Calu3 (cell line): Measurements from ENCODE around the gene SBF2. TPM values are rescaled to one million over a fixed set of nuclear protein-coding genes. Genes with fewer than 3 reads are reported as not detected.

Experiments
- BruUV-seq: library from RNA; stranded (reverse); fragments of 400-500 nt; replicated peaks from 2 replicates; lab custom pipeline; 2021; lab: Mats Ljungman, UMichigan
- CTCF ChIA-PET: fragments of 300-600 bp; sonication (Branson Sonifier 250); formaldehyde crosslinking; loops from one replicate; lab custom pipeline; 2022; ENCODE audit warnings: antibody characterized with exemption; lab: Charles Lee
- DNase-seq: peaks from one replicate; pipeline ENCODE4 v3.0.0; 2022
- H3K27ac Mint-ChIP-seq: one replicate; pipeline ENCODE4 v1.8.0; 2022; ENCODE audit warnings: mixed read lengths; ENCODE audit not compliant: unreplicated experiment
- H3K27me3 Mint-ChIP-seq: one replicate; pipeline ENCODE4 v1.8.0; 2022; ENCODE audit warnings: mixed read lengths; ENCODE audit not compliant: unreplicated experiment
- H3K36me3 Mint-ChIP-seq: one replicate; pipeline ENCODE4 v1.8.0; 2022; ENCODE audit warnings: mild to moderate bottlenecking, moderate library complexity, mixed read lengths; ENCODE audit not compliant: insufficient read depth, unreplicated experiment
- H3K4me1 Mint-ChIP-seq: one replicate; pipeline ENCODE4 v1.8.0; 2022; ENCODE audit warnings: mild to moderate bottlenecking, low read depth, mixed read lengths; ENCODE audit not compliant: unreplicated experiment
- H3K4me3 Mint-ChIP-seq: one replicate; pipeline ENCODE4 v1.8.0; 2022; ENCODE audit warnings: mild to moderate bottlenecking, low read depth, moderate library complexity, mixed read lengths; ENCODE audit not compliant: unreplicated experiment
- H3K9me3 Mint-ChIP-seq: one replicate; pipeline ENCODE4 v1.8.0; 2022; ENCODE audit warnings: low read depth, mixed read lengths; ENCODE audit not compliant: unreplicated experiment
- CTCF ChIP-seq: fragments of 200-600 bp; IDR thresholded peaks from one replicate; pipeline ENCODE4 v1.8.0; 2022; ENCODE audit warnings: antibody characterized with exemption; ENCODE audit not compliant: unreplicated experiment
- intact Hi-C: fragments of 100-400 bp; cut with micrococcal nuclease; formaldehyde crosslinking; loops from one replicate; pipeline ENCODE4 v1.10.0; 2022; ENCODE audit not compliant: unreplicated experiment
- total RNA-seq: library from RNA; stranded (reverse); gene quantifications from 2 replicates; pipeline ENCODE4 v1.2.3, GENCODE V29; 2022

The SBF2 gene
- total RNA-seq, 1 experiment from 2014 or later: 39.0 TPM

GRCh38 chr11:9838961-9839360, 455.1 kb downstream of the SBF2 start:
- DNase-seq: no peak
- no TSS peak for BruUV-seq
- H3K27ac Mint-ChIP-seq: no peak overlapping the region
- H3K9me3 Mint-ChIP-seq: no peaks in the 10 kb centered on the region
- TF ChIP-seq CTCF: no peak
- CTCF ChIA-PET: no interaction called here
- intact Hi-C loops: no loop called here
- H3K36me3 Mint-ChIP-seq: peaks cover 6% of the 10 kb centered on the region
- no peak overlapping the region for H3K4me3 Mint-ChIP-seq
- H3K4me1 Mint-ChIP-seq: no peaks in the 10 kb centered on the region
- H3K27me3 Mint-ChIP-seq: no peaks in the 10 kb centered on the region

GRCh38 chr11:9838229-9838628, 455.8 kb downstream of the SBF2 start:
- TF ChIP-seq CTCF: no peak
- no peaks in the 10 kb centered on the region for H3K9me3 Mint-ChIP-seq
- no peak for DNase-seq
- H3K36me3 Mint-ChIP-seq: peaks cover 6% of the 10 kb centered on the region
- H3K27ac Mint-ChIP-seq: no peak overlapping the region
- CTCF ChIA-PET: no interaction called here
- no peaks in the 10 kb centered on the region for H3K27me3 Mint-ChIP-seq
- no peaks in the 10 kb centered on the region for H3K4me1 Mint-ChIP-seq
- intact Hi-C loops: no loop called here
- BruUV-seq: no TSS peak
- H3K4me3 Mint-ChIP-seq: no peak overlapping the region

- no peaks in the 10 kb centered on the region for H3K27me3 Mint-ChIP-seq
- no peak for TF ChIP-seq CTCF
- H3K9me3 Mint-ChIP-seq: no peaks in the 10 kb centered on the region
- H3K36me3 Mint-ChIP-seq: peaks cover 6% of the 10 kb centered on the region
- intact Hi-C loops: no loop called here
- no peak overlapping the region for H3K4me3 Mint-ChIP-seq
- DNase-seq: no peak
- no peak overlapping the region for H3K27ac Mint-ChIP-seq
- CTCF ChIA-PET: no interaction called here
- no TSS peak for BruUV-seq
- no peaks in the 10 kb centered on the region for H3K4me1 Mint-ChIP-seq
Observed at GRCh38 chr11:9834291-9834690, 459.7 kb downstream of the SBF2 start.

GRCh38 chr11:9831122-9831521, 462.9 kb downstream of the SBF2 start:
- no peak overlapping the region for H3K27ac Mint-ChIP-seq
- intact Hi-C loops: no loop called here
- CTCF ChIA-PET: no interaction called here
- no peak for TF ChIP-seq CTCF
- no peaks in the 10 kb centered on the region for H3K36me3 Mint-ChIP-seq
- no peaks in the 10 kb centered on the region for H3K27me3 Mint-ChIP-seq
- DNase-seq: no peak
- no peaks in the 10 kb centered on the region for H3K9me3 Mint-ChIP-seq
- no TSS peak for BruUV-seq
- no peak overlapping the region for H3K4me3 Mint-ChIP-seq
- H3K4me1 Mint-ChIP-seq: no peaks in the 10 kb centered on the region
